Gastrocnemius medialis (tissue), 4 donors: Measurements from ENCODE around the gene PPIL4. TPM values are rescaled to one million over a fixed set of nuclear protein-coding genes. Genes with fewer than 3 reads are reported as not detected.

Source experiments
- ATAC-seq, 2 donors: fragments of 150-250 bp; one replicate each; pipeline ENCODE4 v1.9.1; 2016
- DNase-seq, 2 donors: peaks; one replicate each; pipeline ENCODE4 v3.0.0-alpha.2; 2019
- H3K27ac ChIP-seq, 4 donors: fragments of 200-600 bp; sonication (generic); 1 replicate in 1 of 4; 2 replicates in 3 of 4; pipeline ENCODE4 v1.5.1; 2016 to 2018; ENCODE audit warnings: mild to moderate bottlenecking in 2 of 4, moderate library complexity in 1 of 4
- H3K27me3 ChIP-seq, 3 donors: fragments of 200-600 bp; sonication (generic) in 2 of 3; 1 replicate in 1 of 3; 2 replicates in 2 of 3; pipeline versions ENCODE4 v1.5.1 to v1.6.0; 2016 to 2019; ENCODE audit warnings: mild to moderate bottlenecking in 1 of 3, moderate library complexity in 1 of 3
- H3K36me3 ChIP-seq, 2 donors: fragments of 200-600 bp; sonication (generic) in 1 of 2; one replicate each; pipeline ENCODE4 v1.5.1; 2017 to 2018
- H3K4me1 ChIP-seq, 2 donors: fragments of 200-600 bp; sonication (generic) in 1 of 2; one replicate each; pipeline ENCODE4 v1.5.1; 2016 to 2017; ENCODE audit warnings: mild to moderate bottlenecking in 2 of 2
- H3K4me3 ChIP-seq, 4 donors: fragments of 200-600 bp; sonication (generic) in 3 of 4; 1 replicate in 1 of 4; 2 replicates in 3 of 4; pipeline ENCODE4 v1.5.1; 2016 to 2019; ENCODE audit warnings: mild to moderate bottlenecking in 2 of 4
- H3K9me3 ChIP-seq, 3 donors: fragments of 200-600 bp; sonication (generic) in 2 of 3; 1 replicate in 1 of 3; 2 replicates in 2 of 3; pipeline ENCODE4 v1.5.1; 2016 to 2019
- POLR2A ChIP-seq, 2 donors: fragments of 450-650 bp; IDR thresholded peaks; one replicate each; pipeline ENCODE4 v1.6.1; 2017; ENCODE audit warnings: antibody characterized with exemption in 2 of 2, mild to moderate bottlenecking in 2 of 2, moderate library complexity in 2 of 2
- in situ Hi-C, 4 donors: fragments of 200-750 bp; cut with MboI; loops; one replicate each; pipeline versions ENCODE4 v1.15.0 to v1.8.0; 2017; ENCODE audit warnings: low sequenced_read_pairs in 4 of 4
- intact Hi-C: fragments of 100-400 bp; cut with DNase I; formaldehyde crosslinking; loops from one replicate; pipeline ENCODE4 v1.15.1; 2023; ENCODE audit warnings: low total_unique reads
- total RNA-seq, 4 donors: library from RNA; depleted of rRNA; stranded (reverse); fragments of >200 nt; gene quantifications; one replicate each; pipeline versions ENCODE4 v1.1.0 to v1.2.3, GENCODE V29; 2016
- TF ChIP-seq, protein P1 (sequence below), 5 experiments: fragments of 450-650 bp in 3 of 5; fragments of 200-600 bp in 2 of 5; sonication (generic) in 2 of 5; IDR thresholded peaks in 4 of 5; conservative IDR thresholded peaks in 1 of 5; 1 replicate in 4 of 5; 2 replicates in 1 of 5; pipeline ENCODE4 v1.5.1; 2016 to 2019; ENCODE audit warnings: antibody characterized with exemption in 5 of 5, mild to moderate bottlenecking in 3 of 5, moderate library complexity in 3 of 5

PPIL4 gene
- total RNA-seq, 4 donors from 2014 or later, result 14.9 to 26.2 (median 18.5) TPM

GRCh38 chr6:149513915-149514314 lies 31.9 kb downstream of the PPIL4 start:
- in situ Hi-C loops, result loop anchor here in 1 of 4 donors (10.0 kb wide), 1 partner anchor 489 kb away; no protein-coding TSS in a partner anchor

DNA sequence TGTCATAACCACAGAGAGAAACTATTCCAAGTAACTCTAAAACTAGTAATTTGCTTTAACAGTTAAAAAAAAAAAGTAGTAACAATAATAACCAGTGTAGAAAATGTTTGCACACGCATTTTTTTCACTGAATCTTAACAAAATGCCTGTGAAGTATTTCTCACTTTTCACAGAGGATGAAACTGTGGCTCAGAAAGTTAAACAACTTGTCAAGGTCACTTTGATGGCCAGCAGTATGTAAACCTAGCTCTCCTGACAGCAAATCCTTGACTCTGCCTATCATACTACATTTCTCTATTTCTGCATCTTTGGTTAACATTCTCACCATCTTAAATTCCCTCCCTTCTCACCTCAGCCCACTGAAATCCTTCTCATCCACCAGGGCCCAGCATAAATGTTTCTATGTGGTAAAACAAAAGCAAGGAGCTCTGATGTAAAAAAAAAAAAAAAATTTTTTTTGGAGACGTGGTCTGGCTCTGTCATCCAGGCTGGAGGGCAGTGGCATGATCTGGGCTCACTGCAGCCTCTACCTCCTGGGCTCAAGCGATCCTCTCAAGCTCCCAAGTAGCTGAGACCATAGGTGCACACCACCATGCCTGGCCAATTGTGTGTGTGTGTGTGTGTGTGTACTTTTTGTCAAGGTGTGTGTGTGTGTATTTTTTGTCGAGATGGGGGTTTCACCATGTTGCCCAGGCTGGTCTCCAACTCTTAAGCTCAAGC lies 34.9 kb downstream of the PPIL4 start:
- H3K27me3 ChIP-seq, result no peaks in the 10 kb centered on the region
- no peaks in the 10 kb centered on the region for H3K9me3 ChIP-seq
- H3K4me1 ChIP-seq, result no peaks in the 10 kb centered on the region
- no peak for TF ChIP-seq POLR2A (IDR thresholded peaks at IDR 0.05)
- no peak overlapping the region for H3K27ac ChIP-seq
- peaks cover 0 to 6% of the 10 kb centered on the region in 2 donors for H3K36me3 ChIP-seq
- H3K4me3 ChIP-seq, result no peak overlapping the region
- no peak for DNase-seq
- in situ Hi-C loops, result loop anchor here in 1 of 4 donors (10.0 kb wide), 1 partner anchor 486 kb away; no protein-coding TSS in a partner anchor
- intact Hi-C loops, result no loop called here
- no peak for ATAC-seq

More at GRCh38 chr6:149513915-149514314, 31.9 kb downstream of the PPIL4 start:
- H3K4me3 ChIP-seq, result no peak overlapping the region
- H3K36me3 ChIP-seq, result peaks cover 0 to 13% of the 10 kb centered on the region in 2 donors
- no peaks in the 10 kb centered on the region for H3K27me3 ChIP-seq
- H3K4me1 ChIP-seq, result peaks cover 0 to 4% of the 10 kb centered on the region in 2 donors
- no peak for TF ChIP-seq POLR2A (IDR thresholded peaks at IDR 0.05)
- TF ChIP-seq, protein P1, sequence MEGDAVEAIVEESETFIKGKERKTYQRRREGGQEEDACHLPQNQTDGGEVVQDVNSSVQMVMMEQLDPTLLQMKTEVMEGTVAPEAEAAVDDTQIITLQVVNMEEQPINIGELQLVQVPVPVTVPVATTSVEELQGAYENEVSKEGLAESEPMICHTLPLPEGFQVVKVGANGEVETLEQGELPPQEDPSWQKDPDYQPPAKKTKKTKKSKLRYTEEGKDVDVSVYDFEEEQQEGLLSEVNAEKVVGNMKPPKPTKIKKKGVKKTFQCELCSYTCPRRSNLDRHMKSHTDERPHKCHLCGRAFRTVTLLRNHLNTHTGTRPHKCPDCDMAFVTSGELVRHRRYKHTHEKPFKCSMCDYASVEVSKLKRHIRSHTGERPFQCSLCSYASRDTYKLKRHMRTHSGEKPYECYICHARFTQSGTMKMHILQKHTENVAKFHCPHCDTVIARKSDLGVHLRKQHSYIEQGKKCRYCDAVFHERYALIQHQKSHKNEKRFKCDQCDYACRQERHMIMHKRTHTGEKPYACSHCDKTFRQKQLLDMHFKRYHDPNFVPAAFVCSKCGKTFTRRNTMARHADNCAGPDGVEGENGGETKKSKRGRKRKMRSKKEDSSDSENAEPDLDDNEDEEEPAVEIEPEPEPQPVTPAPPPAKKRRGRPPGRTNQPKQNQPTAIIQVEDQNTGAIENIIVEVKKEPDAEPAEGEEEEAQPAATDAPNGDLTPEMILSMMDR (IDR thresholded peaks at IDR 0.05 in 4 of 5, conservative IDR thresholded peaks at IDR 0.05 in 1 of 5), result no peak
- DNase-seq (no peak), ATAC-seq (no peak)
- H3K27ac ChIP-seq, result no peak overlapping the region
- intact Hi-C loops, result no loop called here
- no peaks in the 10 kb centered on the region for H3K9me3 ChIP-seq

DNA sequence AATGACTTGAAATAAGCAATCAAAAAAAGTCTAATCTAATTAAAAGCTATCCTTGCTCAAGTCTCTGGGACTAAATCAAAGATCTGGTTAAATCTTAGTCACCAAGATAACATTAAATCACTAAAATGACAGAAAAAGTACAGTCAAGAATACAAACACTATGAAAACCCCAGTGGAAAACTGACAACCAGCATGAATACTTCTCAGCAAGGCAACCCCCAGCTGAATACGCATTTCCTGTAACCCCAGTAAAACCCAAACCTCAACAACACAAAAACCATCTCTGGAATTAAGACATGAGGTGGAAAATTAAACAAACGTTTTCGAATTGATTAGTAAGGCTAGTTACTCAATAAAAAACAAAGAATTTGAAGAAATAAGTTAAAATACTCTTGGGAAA lies 37.4 kb downstream of the PPIL4 start:
- intact Hi-C loops (no loop called here), in situ Hi-C loops (no loop called here)
- ATAC-seq (no peak), DNase-seq (no peak)
- no peaks in the 10 kb centered on the region for H3K4me1 ChIP-seq
- H3K27me3 ChIP-seq, result no peaks in the 10 kb centered on the region
- no peak overlapping the region for H3K4me3 ChIP-seq
- no peak overlapping the region for H3K27ac ChIP-seq
- no peak for TF ChIP-seq POLR2A (IDR thresholded peaks at IDR 0.05)
- TF ChIP-seq, protein P1 (IDR thresholded peaks at IDR 0.05 in 4 of 5, conservative IDR thresholded peaks at IDR 0.05 in 1 of 5), result no peak
- H3K9me3 ChIP-seq, result no peaks in the 10 kb centered on the region
- H3K36me3 ChIP-seq, result peaks cover 0 to 5% of the 10 kb centered on the region in 2 donors

DNA sequence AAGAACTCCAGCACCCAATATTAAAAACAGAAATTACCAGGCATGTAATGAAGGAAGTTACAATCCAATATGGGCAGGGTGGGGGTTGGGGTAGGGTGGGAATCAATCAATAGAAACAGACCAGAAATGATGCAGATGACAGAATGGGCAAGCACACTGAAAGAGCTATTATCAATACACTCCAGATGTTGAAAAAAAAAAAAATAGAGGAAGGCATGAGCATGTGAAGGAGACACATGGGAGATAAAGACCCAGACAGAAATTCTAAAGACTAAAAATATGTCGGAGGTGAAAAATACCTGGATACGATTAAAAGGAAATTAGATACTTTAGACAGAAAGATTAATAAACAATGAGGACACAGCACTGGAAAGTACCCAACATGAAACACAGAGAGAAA lies 42.0 kb downstream of the PPIL4 start:
- intact Hi-C loops, result no loop called here
- H3K36me3 ChIP-seq, result no peaks in the 10 kb centered on the region
- ATAC-seq (no peak), DNase-seq (no peak)
- peaks cover 0 to 3% of the 10 kb centered on the region in 2 donors for H3K4me1 ChIP-seq
- H3K4me3 ChIP-seq, result no peak overlapping the region
- in situ Hi-C loops, result no loop called here
- TF ChIP-seq, protein P1 (IDR thresholded peaks at IDR 0.05 in 4 of 5, conservative IDR thresholded peaks at IDR 0.05 in 1 of 5), result no peak
- no peak for TF ChIP-seq POLR2A (IDR thresholded peaks at IDR 0.05)
- no peaks in the 10 kb centered on the region for H3K27me3 ChIP-seq
- H3K9me3 ChIP-seq, result no peaks in the 10 kb centered on the region
- H3K27ac ChIP-seq, result no peak overlapping the region

DNA sequence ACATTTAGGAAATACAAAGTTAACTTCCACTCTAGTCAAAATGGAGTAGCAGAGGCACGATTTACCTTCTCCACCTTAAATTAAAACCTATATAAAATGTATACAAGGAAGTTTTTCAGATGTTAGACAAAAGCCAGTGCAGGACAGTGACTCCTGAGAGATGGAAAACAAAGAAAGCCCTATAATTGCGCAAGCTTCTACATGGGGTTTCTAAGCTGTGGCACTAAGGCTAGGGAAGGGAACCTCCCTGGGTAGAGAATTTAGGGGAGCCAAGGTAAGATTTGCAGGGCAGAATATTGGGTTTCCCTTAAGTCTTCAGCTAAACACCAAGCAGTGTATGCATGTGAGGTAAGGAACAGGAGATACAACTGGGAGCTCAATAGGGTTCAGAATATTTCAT lies 42.6 kb downstream of the PPIL4 start:
- intact Hi-C loops, result no loop called here
- Histone ChIP-seq H3K36me3 (no peaks in the 10 kb centered on the region), H3K4me3 (no peak overlapping the region), H3K27me3 (no peaks in the 10 kb centered on the region), H3K27ac (no peak overlapping the region), H3K4me1 (peaks cover 0 to 9% of the 10 kb centered on the region in 2 donors), H3K9me3 (no peaks in the 10 kb centered on the region)
- ATAC-seq, result no peak
- DNase-seq, result no peak
- in situ Hi-C loops, result no loop called here
- no peak for TF ChIP-seq POLR2A (IDR thresholded peaks at IDR 0.05)
- TF ChIP-seq, protein P1 (IDR thresholded peaks at IDR 0.05 in 4 of 5, conservative IDR thresholded peaks at IDR 0.05 in 1 of 5), result no peak
